ENCODE results near the gene PNPLA2.
A peak's percentile ranks its signal among the peaks of the same experiment; 100 is the strongest.

Gene PNPLA2

GRCh38 chr11:841981-842369 lies 23.3 kb downstream of the PNPLA2 start:
- TF ChIP-seq HDGF (IDR thresholded peaks at IDR 0.05; ENCODE audit: borderline replicate concordance) (no peak), FOXA1 (IDR thresholded peaks at IDR 0.05) (no peak), TARDBP (IDR thresholded peaks at IDR 0.05) (no peak), ZNF384 (IDR thresholded peaks at IDR 0.05) (no peak), BHLHE40 (IDR thresholded peaks at IDR 0.05; ENCODE audit: borderline replicate concordance) (no peak), ARNT (IDR thresholded peaks at IDR 0.05) (no peak), NFRKB (IDR thresholded peaks at IDR 0.05) (no peak), SP1 (IDR thresholded peaks at IDR 0.05) (no peak), CTBP1 (IDR thresholded peaks at IDR 0.05; ENCODE audit: borderline replicate concordance) (no peak), ELF4 (IDR thresholded peaks at IDR 0.05) (no peak), SUZ12 (IDR thresholded peaks at IDR 0.05) (no peak), FOXM1 (IDR thresholded peaks at IDR 0.05; ENCODE audit: borderline replicate concordance) (no peak), FOXK2 (IDR thresholded peaks at IDR 0.05) (no peak), PKNOX1 (IDR thresholded peaks at IDR 0.05) (no peak), LEF1 (IDR thresholded peaks at IDR 0.05; ENCODE audit: borderline replicate concordance) (no peak), L3MBTL2 (conservative IDR thresholded peaks at IDR 0.05) (no peak)
- CTCF ChIA-PET, result no interaction called here
- POLR2A ChIA-PET, result interaction anchor here (1.0 to 5.4 kb wide), 4 partner anchors 11 to 65 kb away, joined by 3 to 63 read pairs (median 7); partner anchors contain the start of genes CD151, CRACR2B and RPLP2
- no peak for DNase-seq (ENCODE audit: extremely low spot score)

GRCh38 chr11:842370-843002 lies 23.8 kb downstream of the PNPLA2 start, which contains the start of the genes POLR2L and TSPAN4:
Gene POLR2L, minus strand, starts transcription at chr11:842529. Its CDS starts 21 bp downstream, at chr11:842508.
Gene TSPAN4, plus strand, starts transcription at chr11:842852. Its CDS starts 7,453 bp downstream, at chr11:850305.
- POLR2A ChIA-PET, result interaction anchor here (0.5 to 5.4 kb wide), 9 partner anchors 11 to 69 kb away, joined by 3 to 63 read pairs (median 3); partner anchors contain the start of genes CD151, CRACR2B, PNPLA2 and RPLP2
- TF ChIP-seq LEF1 (IDR thresholded peaks at IDR 0.05; ENCODE audit: borderline replicate concordance) (no peak; the same call in 1 of the 2 replicates), L3MBTL2 (conservative IDR thresholded peaks at IDR 0.05) (no peak), FOXK2 (IDR thresholded peaks at IDR 0.05) (no peak), ZNF384 (IDR thresholded peaks at IDR 0.05) (no peak), FOXA1 (IDR thresholded peaks at IDR 0.05) (no peak), ARNT (IDR thresholded peaks at IDR 0.05) (peak; percentile 32; the same call in 1 of the 2 replicates), BHLHE40 (IDR thresholded peaks at IDR 0.05; ENCODE audit: borderline replicate concordance) (no peak), NFRKB (IDR thresholded peaks at IDR 0.05) (no peak), FOXM1 (IDR thresholded peaks at IDR 0.05; ENCODE audit: borderline replicate concordance) (peak; percentile 98), PKNOX1 (IDR thresholded peaks at IDR 0.05) (peak; percentile 98)
- peak; percentile 85 for DNase-seq (ENCODE audit: extremely low spot score)
- CTCF ChIA-PET, result interaction anchor here (0.5 to 1.4 kb wide), 3 partner anchors 8 to 204 kb away, joined by 3 to 4 read pairs (median 3); no protein-coding TSS in a partner anchor

- DNase-seq (ENCODE audit: extremely low spot score), result no peak
- CTCF ChIA-PET, result interaction anchor here (0.5 to 1.4 kb wide), 5 partner anchors 9 to 203 kb away, joined by 3 to 4 read pairs (median 3); no protein-coding TSS in a partner anchor
- POLR2A ChIA-PET, result interaction anchor here (0.5 to 5.4 kb wide), 9 partner anchors 12 to 68 kb away, joined by 3 to 63 read pairs (median 5); partner anchors contain the start of genes CD151, CRACR2B, PNPLA2 and RPLP2
- TF ChIP-seq FOXM1 (IDR thresholded peaks at IDR 0.05; ENCODE audit: borderline replicate concordance) (no peak), SUZ12 (IDR thresholded peaks at IDR 0.05) (no peak), L3MBTL2 (conservative IDR thresholded peaks at IDR 0.05) (no peak), SP1 (IDR thresholded peaks at IDR 0.05) (no peak), FOXA1 (IDR thresholded peaks at IDR 0.05) (no peak), PKNOX1 (IDR thresholded peaks at IDR 0.05) (no peak), ZNF384 (IDR thresholded peaks at IDR 0.05) (no peak), ARNT (IDR thresholded peaks at IDR 0.05) (no peak), ELF4 (IDR thresholded peaks at IDR 0.05) (no peak), NFRKB (IDR thresholded peaks at IDR 0.05) (no peak), LEF1 (IDR thresholded peaks at IDR 0.05; ENCODE audit: borderline replicate concordance) (no peak), TARDBP (IDR thresholded peaks at IDR 0.05) (no peak), BHLHE40 (IDR thresholded peaks at IDR 0.05; ENCODE audit: borderline replicate concordance) (no peak), CTBP1 (IDR thresholded peaks at IDR 0.05; ENCODE audit: borderline replicate concordance) (no peak)
These were observed 24.5 kb downstream of the PNPLA2 start for GRCh38 chr11:843086-843734.

GRCh38 chr11:843818-844692 lies 25.3 kb downstream of the PNPLA2 start:
- POLR2A ChIA-PET, result interaction anchor here (1.4 to 5.4 kb wide), 5 partner anchors 12 to 31 kb away, joined by 3 to 63 read pairs (median 5); partner anchors contain the start of genes CD151 and CRACR2B
- no peak for TF ChIP-seq NFRKB (IDR thresholded peaks at IDR 0.05)
- no peak for TF ChIP-seq ZNF384 (IDR thresholded peaks at IDR 0.05)
- no peak for TF ChIP-seq FOXM1 (IDR thresholded peaks at IDR 0.05; ENCODE audit: borderline replicate concordance)
- TF ChIP-seq BHLHE40 (IDR thresholded peaks at IDR 0.05; ENCODE audit: borderline replicate concordance), result no peak
- TF ChIP-seq TARDBP (IDR thresholded peaks at IDR 0.05), result no peak
- no peak for TF ChIP-seq L3MBTL2 (conservative IDR thresholded peaks at IDR 0.05)
- TF ChIP-seq SUZ12 (IDR thresholded peaks at IDR 0.05), result no peak
- no peak for DNase-seq (ENCODE audit: extremely low spot score)
- CTCF ChIA-PET, result interaction anchor here (0.8 to 1.4 kb wide), 4 partner anchors 10 to 54 kb away, joined by 3 to 4 read pairs (median 3); no protein-coding TSS in a partner anchor
